OCI-LY7 (cell line): ENCODE results near the gene SPCS3. TPM values are rescaled to one million over a fixed set of nuclear protein-coding genes. Genes with fewer than 3 reads are reported as not detected.

Source experiments
- BruUV-seq: library from RNA; stranded (reverse); fragments of 400-500 nt; replicated peaks from 2 replicates; lab custom pipeline; 2021; lab: Mats Ljungman, UMichigan
- CTCF ChIA-PET: fragments of 300-600 bp; sonication (Branson Sonifier 250); formaldehyde crosslinking; loops from one replicate; lab custom pipeline; 2022; ENCODE audit warnings: antibody characterized with exemption; ENCODE audit not compliant: unreplicated experiment; lab: Charles Lee
- POLR2A ChIA-PET: fragments of 300-600 bp; sonication (Branson Sonifier 250); formaldehyde crosslinking; loops from one replicate; lab custom pipeline; 2022; ENCODE audit warnings: antibody characterized with exemption; lab: Charles Lee
- DNase-seq: peaks from one replicate; pipeline ENCODE4 v3.0.0-alpha.2; 2015; ENCODE audit warnings: low spot score
- H2AFZ ChIP-seq: fragments of 200-600 bp; sonication (generic), shearing (Covaris generic); 2 replicates; pipeline ENCODE4 v1.6.1; 2014; ENCODE audit warnings: mild to moderate bottlenecking, antibody characterized with exemption, low read length, moderate library complexity
- H3K27ac ChIP-seq: fragments of 200-600 bp; sonication (generic); 2 replicates; pipeline ENCODE4 v1.5.1; 2014; ENCODE audit warnings: mixed run types, low read depth, mild to moderate bottlenecking, moderate library complexity, low read length, inconsistent platforms; ENCODE audit not compliant: poor library complexity, severe bottlenecking
- H3K36me3 ChIP-seq: fragments of 200-600 bp; sonication (generic); 2 replicates; pipeline ENCODE4 v1.6.1; 2014; ENCODE audit warnings: mild to moderate bottlenecking, antibody characterized with exemption, low read length, moderate library complexity, mixed read lengths; ENCODE audit not compliant: insufficient read depth
- H3K4me1 ChIP-seq: fragments of 200-600 bp; sonication (generic); 2 replicates; pipeline ENCODE4 v1.5.1; 2014; ENCODE audit warnings: mild to moderate bottlenecking, low read length; ENCODE audit not compliant: insufficient read depth, poor library complexity, severe bottlenecking
- H3K4me2 ChIP-seq: fragments of 200-600 bp; sonication (generic); 2 replicates; pipeline ENCODE4 v1.6.1; 2014; ENCODE audit warnings: mild to moderate bottlenecking, low read length
- H3K4me3 ChIP-seq: fragments of 200-600 bp; sonication (generic); 2 replicates; pipeline ENCODE4 v1.5.1; 2014; ENCODE audit warnings: mild to moderate bottlenecking, low read depth, low read length; ENCODE audit not compliant: poor library complexity, severe bottlenecking
- H3K79me2 ChIP-seq: fragments of 200-600 bp; sonication (generic); 2 replicates; pipeline ENCODE4 v1.6.1; 2016; ENCODE audit warnings: low read depth, mild to moderate bottlenecking, low read length, moderate library complexity, mixed read lengths; ENCODE audit not compliant: insufficient read depth
- H3K9me2 ChIP-seq: fragments of 200-600 bp; sonication (generic); 2 replicates; pipeline ENCODE4 v1.6.1; 2016; ENCODE audit warnings: mild to moderate bottlenecking, low read length, mixed read lengths; ENCODE audit not compliant: insufficient read depth
- H3K9me3 ChIP-seq: fragments of 200-600 bp; sonication (generic); 2 replicates; pipeline ENCODE4 v1.6.1; 2014; ENCODE audit warnings: mild to moderate bottlenecking, mixed run types, low read length, mixed read lengths
- H4K20me1 ChIP-seq: fragments of 200-600 bp; sonication (generic); 2 replicates; pipeline ENCODE4 v1.6.1; 2014; ENCODE audit warnings: mild to moderate bottlenecking, antibody characterized with exemption, low read length, moderate library complexity, mixed read lengths; ENCODE audit not compliant: insufficient read depth
- EZH2phosphoT487 ChIP-seq: fragments of 200-600 bp; sonication (generic); IDR thresholded peaks from 2 replicates; pipeline ENCODE4 v1.6.1; 2018; ENCODE audit warnings: low read depth, borderline replicate concordance, mild to moderate bottlenecking, mixed run types, antibody characterized with exemption, low read length, moderate library complexity, mixed read lengths
- intact Hi-C: fragments of 100-400 bp; cut with micrococcal nuclease; formaldehyde crosslinking; loops from one replicate; pipeline ENCODE4 v1.10.0; 2022; ENCODE audit not compliant: unreplicated experiment
- total RNA-seq, 2 experiments: library from RNA; depleted of rRNA in 1 of 2; stranded (reverse); fragments of >200 nt in 1 of 2; shearing (Covaris generic) in 1 of 2; gene quantifications; 2 replicates each; pipeline ENCODE4 v1.2.3, GENCODE V29; 2014 to 2022
- TF ChIP-seq, protein P1 (sequence below): fragments of 200-600 bp; sonication (generic); conservative IDR thresholded peaks from 2 replicates; pipeline ENCODE4 v1.5.1; 2014; ENCODE audit warnings: mild to moderate bottlenecking, antibody characterized with exemption, low read length, moderate library complexity, mixed read lengths

SPCS3 gene
- total RNA-seq, 2 experiments from 2014 or later, result 122 to 253 TPM

DNA sequence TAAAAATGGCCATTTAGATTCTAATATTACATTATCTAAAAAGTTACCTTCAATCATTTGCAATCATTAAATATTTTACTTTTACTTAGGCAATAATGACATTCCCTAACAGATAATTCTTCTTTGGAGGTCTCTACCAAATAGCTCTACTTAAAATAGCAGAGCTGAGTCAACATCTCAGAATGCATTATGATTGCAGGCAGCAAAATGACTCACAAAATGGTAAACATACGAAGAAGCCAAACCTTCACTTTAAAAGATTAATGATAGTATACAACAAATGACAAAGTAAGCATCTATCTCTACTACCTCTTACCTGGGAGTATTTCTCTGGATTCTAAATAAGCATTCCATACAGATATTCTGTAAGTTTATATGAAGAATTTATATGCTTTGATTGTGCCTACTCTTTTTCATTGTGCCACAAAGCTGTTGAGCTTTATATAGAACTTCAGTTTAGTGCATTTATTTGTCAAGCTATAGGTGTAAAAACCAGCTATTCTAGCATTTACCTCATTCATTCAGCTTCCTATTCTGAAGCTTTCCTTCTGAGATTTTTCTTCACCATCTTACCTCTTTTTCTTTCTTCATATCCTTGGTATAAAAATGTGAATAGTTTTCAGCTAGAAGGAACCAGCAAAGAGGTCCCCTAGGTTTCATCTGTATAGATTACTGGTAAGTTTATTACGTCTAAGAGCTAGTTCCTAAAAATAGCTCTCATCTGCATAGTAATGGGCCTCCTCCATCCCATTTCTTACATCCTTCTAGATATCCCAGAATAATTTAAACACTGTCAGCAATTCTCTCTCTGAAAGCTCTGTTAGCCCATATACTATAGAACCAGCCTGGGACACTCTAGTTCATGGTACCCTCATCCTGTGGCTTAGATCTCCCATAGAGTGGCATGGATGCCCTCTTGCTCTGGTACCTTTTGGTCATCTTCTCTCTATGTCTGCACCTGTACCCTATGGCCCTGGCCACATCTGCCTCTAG lies 17.2 kb upstream of the SPCS3 start:
- Histone ChIP-seq H3K9me2 (no peaks in the 10 kb centered on the region), H3K9me3 (no peaks in the 10 kb centered on the region), H3K4me3 (no peak overlapping the region), H3K4me1 (peaks cover 8% of the 10 kb centered on the region), H2AFZ (no peak overlapping the region), H4K20me1 (no peaks in the 10 kb centered on the region), H3K79me2 (no peaks in the 10 kb centered on the region), H3K27ac (no peak overlapping the region), H3K4me2 (no peak overlapping the region), H3K36me3 (no peaks in the 10 kb centered on the region)
- intact Hi-C loops, result no loop called here
- ChIA-PET POLR2A (interaction anchor here (0.6 to 1.6 kb wide), 11 partner anchors 9 to 347 kb away, joined by 3 to 6 read pairs (median 3); no protein-coding TSS in a partner anchor), CTCF (interaction anchor here (0.5 kb wide), 2 partner anchors 11 to 888 kb away, joined by 3 to 4 read pairs; no protein-coding TSS in a partner anchor)
- no peak for DNase-seq
- TF ChIP-seq, protein P1, sequence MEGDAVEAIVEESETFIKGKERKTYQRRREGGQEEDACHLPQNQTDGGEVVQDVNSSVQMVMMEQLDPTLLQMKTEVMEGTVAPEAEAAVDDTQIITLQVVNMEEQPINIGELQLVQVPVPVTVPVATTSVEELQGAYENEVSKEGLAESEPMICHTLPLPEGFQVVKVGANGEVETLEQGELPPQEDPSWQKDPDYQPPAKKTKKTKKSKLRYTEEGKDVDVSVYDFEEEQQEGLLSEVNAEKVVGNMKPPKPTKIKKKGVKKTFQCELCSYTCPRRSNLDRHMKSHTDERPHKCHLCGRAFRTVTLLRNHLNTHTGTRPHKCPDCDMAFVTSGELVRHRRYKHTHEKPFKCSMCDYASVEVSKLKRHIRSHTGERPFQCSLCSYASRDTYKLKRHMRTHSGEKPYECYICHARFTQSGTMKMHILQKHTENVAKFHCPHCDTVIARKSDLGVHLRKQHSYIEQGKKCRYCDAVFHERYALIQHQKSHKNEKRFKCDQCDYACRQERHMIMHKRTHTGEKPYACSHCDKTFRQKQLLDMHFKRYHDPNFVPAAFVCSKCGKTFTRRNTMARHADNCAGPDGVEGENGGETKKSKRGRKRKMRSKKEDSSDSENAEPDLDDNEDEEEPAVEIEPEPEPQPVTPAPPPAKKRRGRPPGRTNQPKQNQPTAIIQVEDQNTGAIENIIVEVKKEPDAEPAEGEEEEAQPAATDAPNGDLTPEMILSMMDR, result no peak
- no peak for TF ChIP-seq EZH2phosphoT487
- no TSS peak for BruUV-seq

- Histone ChIP-seq H3K4me1 (peaks cover 18% of the 10 kb centered on the region), H4K20me1 (no peaks in the 10 kb centered on the region), H3K4me2 (no peak overlapping the region), H3K79me2 (no peaks in the 10 kb centered on the region), H3K9me3 (no peaks in the 10 kb centered on the region), H3K27ac (no peak overlapping the region), H2AFZ (no peak overlapping the region), H3K9me2 (no peaks in the 10 kb centered on the region), H3K4me3 (no peak overlapping the region), H3K36me3 (no peaks in the 10 kb centered on the region)
- intact Hi-C loops, result no loop called here
- TF ChIP-seq, protein P1, result no peak
- TF ChIP-seq EZH2phosphoT487, result no peak
- ChIA-PET POLR2A (no interaction called here), CTCF (no interaction called here)
- no peak for DNase-seq
- BruUV-seq, result no TSS peak
Observed at GRCh38 chr4:176303938-176304337, 15.8 kb upstream of the SPCS3 start.
